Measurements from ENCODE around the gene SEMA4D. TPM values are rescaled to one million over a fixed set of nuclear protein-coding genes. Genes with fewer than 3 reads are reported as not detected.

Gene SEMA4D
- total and polyA plus RNA-seq, 2 of the 13 experiments (the other 11 are each of a cell fraction or from before 2014, with no cell fraction given): 0.13 to 0.16 TPM

DNA sequence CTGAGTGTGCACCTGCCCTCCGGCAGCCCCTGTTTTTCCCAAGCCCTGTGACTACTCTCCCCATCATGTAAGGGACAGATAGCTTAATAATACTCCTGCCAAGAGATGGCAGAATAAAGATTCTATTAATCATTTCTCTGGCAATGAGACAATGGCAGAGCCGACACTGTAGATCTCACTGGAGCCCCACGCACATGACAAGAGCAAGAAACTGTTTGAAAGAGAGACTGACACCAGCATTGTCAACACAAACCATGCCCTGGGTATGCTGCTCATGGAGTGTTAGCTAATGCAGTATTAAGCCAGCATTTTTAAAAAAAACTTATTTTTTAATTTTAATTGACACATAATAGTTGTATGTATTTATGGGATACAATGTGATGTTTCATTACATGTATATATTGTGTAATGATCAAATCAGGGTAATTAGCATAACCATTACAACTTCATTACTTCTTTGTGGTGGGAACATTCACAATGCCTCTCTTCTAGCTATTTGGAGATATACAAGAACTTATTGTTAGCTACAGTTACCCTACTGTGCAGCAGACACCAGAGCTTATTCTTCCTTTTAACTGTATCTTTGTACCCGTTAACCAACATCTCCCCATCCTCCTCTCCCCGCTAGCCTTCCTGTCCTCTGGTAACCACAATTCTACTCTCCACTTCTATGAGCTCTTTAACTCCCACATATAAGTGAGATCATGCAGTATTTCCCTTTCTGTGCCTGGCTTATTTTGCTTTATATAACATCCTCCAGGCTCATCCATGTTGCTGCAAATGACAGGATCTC is 31.5 kb upstream of the SEMA4D start:
- no peak overlapping the region for H3K9ac ChIP-seq (ENCODE audit: insufficient read depth, low read depth, low read length)
- intact Hi-C loops (cut with micrococcal nuclease; ENCODE audit: unreplicated experiment) (no loop called here), in situ Hi-C loops (cut with HindIII; ENCODE audit: extremely low pct_ligation_motif_present, low pct_unique_long_range_greater_than_20kb) (no loop called here)
- H4K20me1 ChIP-seq (ENCODE audit: insufficient read depth, low read length): no peaks in the 10 kb centered on the region
- H3K79me2 ChIP-seq (ENCODE audit: insufficient read depth, low read length): no peaks in the 10 kb centered on the region
- DNase-seq (ENCODE audit: low spot score): no peak
- no peak for ATAC-seq
- no peak overlapping the region for H3K27ac ChIP-seq (ENCODE audit: extremely low read length, insufficient read depth, low read length)
- CTCF ChIA-PET (ENCODE audit: low intra/inter-chr PET ratio, low total read pairs): no interaction called here
- H3K4me2 ChIP-seq (ENCODE audit: low read depth, low read length): no peak overlapping the region
- H3K9me3 ChIP-seq (ENCODE audit: low read length): no peaks in the 10 kb centered on the region
- WGBS (ENCODE audit: low lambda C conversion rate): 14% methylated on average over 5 of the region's 5 CpGs
- TF ChIP-seq NFE2 (CRISPR knock-in tag; IDR thresholded peaks at IDR 0.05) (no peak), KLF15 (CRISPR knock-in tag; IDR thresholded peaks at IDR 0.05; ENCODE audit: borderline replicate concordance) (no peak), ZNF790 (CRISPR knock-in tag; IDR thresholded peaks at IDR 0.05; ENCODE audit: borderline replicate concordance) (no peak), PHF8 (CRISPR knock-in tag; IDR thresholded peaks at IDR 0.05) (no peak), NFE2L1 (CRISPR knock-in tag; IDR thresholded peaks at IDR 0.05; ENCODE audit: borderline replicate concordance) (no peak), ZBTB38 (CRISPR knock-in tag; IDR thresholded peaks at IDR 0.05) (no peak), ZNF678 (CRISPR knock-in tag; IDR thresholded peaks at IDR 0.05) (no peak), ZNF343 (CRISPR knock-in tag; IDR thresholded peaks at IDR 0.05) (no peak)
- TF ChIP-seq, protein P1, sequence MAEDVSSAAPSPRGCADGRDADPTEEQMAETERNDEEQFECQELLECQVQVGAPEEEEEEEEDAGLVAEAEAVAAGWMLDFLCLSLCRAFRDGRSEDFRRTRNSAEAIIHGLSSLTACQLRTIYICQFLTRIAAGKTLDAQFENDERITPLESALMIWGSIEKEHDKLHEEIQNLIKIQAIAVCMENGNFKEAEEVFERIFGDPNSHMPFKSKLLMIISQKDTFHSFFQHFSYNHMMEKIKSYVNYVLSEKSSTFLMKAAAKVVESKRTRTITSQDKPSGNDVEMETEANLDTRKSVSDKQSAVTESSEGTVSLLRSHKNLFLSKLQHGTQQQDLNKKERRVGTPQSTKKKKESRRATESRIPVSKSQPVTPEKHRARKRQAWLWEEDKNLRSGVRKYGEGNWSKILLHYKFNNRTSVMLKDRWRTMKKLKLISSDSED (CRISPR knock-in tag; IDR thresholded peaks at IDR 0.05): no peak
- no peak overlapping the region for H3K4me3 ChIP-seq (replicated peaks in 1 of 3; ENCODE audit: insufficient read depth in 1 of 3, low read depth in 2 of 3, low read length in 3 of 3)
- H2AFZ ChIP-seq (ENCODE audit: low read length): no peak overlapping the region
- POLR2A ChIA-PET: no interaction called here
- no peak for FAIRE-seq
- BruUV-seq (replicated peaks): no TSS peak
- H3K4me1 ChIP-seq (ENCODE audit: insufficient read depth, low read length): peaks cover 49% of the 10 kb centered on the region
- H3K27me3 ChIP-seq (ENCODE audit: control insufficient read depth in 1 of 2, insufficient read depth in 2 of 2, low read length in 2 of 2): no peaks in the 10 kb centered on the region
- no peaks in the 10 kb centered on the region for H3K36me3 ChIP-seq (replicated peaks in 1 of 2; ENCODE audit: control insufficient read depth in 1 of 2, insufficient read depth in 2 of 2, low read length in 2 of 2)
